Measurements from ENCODE around the gene HOXD11. TPM values are rescaled to one million over a fixed set of nuclear protein-coding genes. Genes with fewer than 3 reads are reported as not detected.
A peak's percentile ranks its signal among the peaks of the same experiment; 100 is the strongest.

Gene HOXD11
- total RNA-seq, 4 donors from 2014 or later = not detected

- 6 to 7% methylated on average over 14 to 17 of the region's 17 CpGs for WGBS, 2 donors
- intact Hi-C loops (cut with DNase I) = no loop called here
- H3K27ac ChIP-seq = no peak overlapping the region
- no peaks in the 10 kb centered on the region for H3K9me3 ChIP-seq
- no peak for DNase-seq
- H3K4me1 ChIP-seq = peaks cover 18 to 61% (median 30%) of the 10 kb centered on the region in 3 donors
- H3K4me3 ChIP-seq = peak overlapping the region in 1 of 4 donors; percentile 45
- H3K27me3 ChIP-seq = peaks cover 35 to 100% (median 81%) of the 10 kb centered on the region in 4 donors
- H3K36me3 ChIP-seq = no peaks in the 10 kb centered on the region
- TF ChIP-seq CTCF (IDR thresholded peaks at IDR 0.05) (no peak), POLR2A (IDR thresholded peaks at IDR 0.05) (no peak)
Measured at GRCh38 chr2:176103742-176104315, 3.3 kb upstream of the HOXD11 start.

- peaks cover 18 to 61% (median 31%) of the 10 kb centered on the region in 3 donors for H3K4me1 ChIP-seq
- no peak for DNase-seq
- no peaks in the 10 kb centered on the region for H3K9me3 ChIP-seq
- H3K27ac ChIP-seq = no peak overlapping the region
- H3K36me3 ChIP-seq = no peaks in the 10 kb centered on the region
- H3K4me3 ChIP-seq = peak overlapping the region in 1 of 4 donors; percentile 45
- peaks cover 35 to 100% (median 80%) of the 10 kb centered on the region in 4 donors for H3K27me3 ChIP-seq
- WGBS, 2 donors = 8 to 16% methylated on average over 7 to 20 of the region's 56 CpGs
- TF ChIP-seq POLR2A (IDR thresholded peaks at IDR 0.05) (no peak), CTCF (IDR thresholded peaks at IDR 0.05) (no peak)
- intact Hi-C loops (cut with DNase I) = no loop called here
Measured at GRCh38 chr2:176104316-176105077, 2.6 kb upstream of the HOXD11 start.

- Histone ChIP-seq H3K4me1 (peaks cover 18 to 54% (median 31%) of the 10 kb centered on the region in 3 donors), H3K9me3 (no peaks in the 10 kb centered on the region), H3K27ac (no peak overlapping the region), H3K4me3 (peak overlapping the region in 1 of 4 donors; percentile 45), H3K27me3 (peaks cover 29 to 100% (median 80%) of the 10 kb centered on the region in 4 donors), H3K36me3 (no peaks in the 10 kb centered on the region)
- intact Hi-C loops (cut with DNase I) = no loop called here
- no peak for DNase-seq
- WGBS, 2 donors = 11 to 20% methylated on average over 18 to 21 of the region's 25 CpGs
- TF ChIP-seq POLR2A (IDR thresholded peaks at IDR 0.05) (no peak), CTCF (IDR thresholded peaks at IDR 0.05) (no peak)
Measured at GRCh38 chr2:176105078-176105729, 1.9 kb upstream of the HOXD11 start.

GRCh38 chr2:176105730-176106580 lies 1.1 kb upstream of the HOXD11 start:
- H3K4me1 ChIP-seq = peaks cover 18 to 50% (median 31%) of the 10 kb centered on the region in 3 donors
- peak overlapping the region in 2 of 4 donors; percentile 47 to 66 for H3K4me3 ChIP-seq
- WGBS, 2 donors = 14 to 16% methylated on average over 20 of the region's 25 CpGs
- peaks cover 25 to 100% (median 80%) of the 10 kb centered on the region in 4 donors for H3K27me3 ChIP-seq
- no peak overlapping the region for H3K27ac ChIP-seq
- DNase-seq = no peak
- H3K9me3 ChIP-seq = no peaks in the 10 kb centered on the region
- H3K36me3 ChIP-seq = no peaks in the 10 kb centered on the region
- intact Hi-C loops (cut with DNase I) = no loop called here
- no peak for TF ChIP-seq POLR2A (IDR thresholded peaks at IDR 0.05)
- TF ChIP-seq CTCF (IDR thresholded peaks at IDR 0.05) = no peak

Measured in esophagus squamous epithelium (tissue), 5 donors.